ENCODE data around the gene CFAP69. TPM values are rescaled to one million over a fixed set of nuclear protein-coding genes. Genes with fewer than 3 reads are reported as not detected.
"Not testable (repeated sequence)": the region's sequence is repeated elsewhere in the genome, so short reads cannot be mapped to it uniquely, and the experiment has no call there.

The CFAP69 gene
- total RNA-seq, 1 donor from 2014 or later, result 1.8 TPM

DNA sequence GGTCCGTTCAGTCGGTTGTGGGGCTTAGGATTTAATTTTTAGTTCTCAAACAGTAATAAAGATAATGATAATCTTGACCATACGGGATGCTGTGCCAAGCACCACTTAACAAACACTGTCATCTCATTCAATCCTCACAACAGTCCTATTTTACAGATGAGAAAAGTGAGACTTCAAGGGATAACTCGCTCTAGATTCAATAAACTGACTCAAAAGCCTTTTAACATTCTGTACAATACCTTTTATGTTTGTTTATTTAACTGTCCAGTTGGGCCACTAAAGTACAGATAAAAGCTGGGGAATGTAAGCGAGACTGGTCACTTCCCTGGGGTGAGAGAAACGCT lies 437 bp upstream of the CFAP69 start:
- Mint-ChIP-seq H3K27ac (ENCODE audit: unreplicated experiment) (peak overlapping the region; percentile 24), H3K9me3 (ENCODE audit: unreplicated experiment) (no peaks in the 10 kb centered on the region), H3K4me1 (ENCODE audit: unreplicated experiment) (peaks cover 18% of the 10 kb centered on the region), H3K4me3 (ENCODE audit: unreplicated experiment) (peak overlapping the region; percentile 96), H3K36me3 (ENCODE audit: low read depth, unreplicated experiment) (no peaks in the 10 kb centered on the region), H3K27me3 (ENCODE audit: unreplicated experiment) (peaks cover 10% of the 10 kb centered on the region)
- TF ChIP-seq, protein P1, sequence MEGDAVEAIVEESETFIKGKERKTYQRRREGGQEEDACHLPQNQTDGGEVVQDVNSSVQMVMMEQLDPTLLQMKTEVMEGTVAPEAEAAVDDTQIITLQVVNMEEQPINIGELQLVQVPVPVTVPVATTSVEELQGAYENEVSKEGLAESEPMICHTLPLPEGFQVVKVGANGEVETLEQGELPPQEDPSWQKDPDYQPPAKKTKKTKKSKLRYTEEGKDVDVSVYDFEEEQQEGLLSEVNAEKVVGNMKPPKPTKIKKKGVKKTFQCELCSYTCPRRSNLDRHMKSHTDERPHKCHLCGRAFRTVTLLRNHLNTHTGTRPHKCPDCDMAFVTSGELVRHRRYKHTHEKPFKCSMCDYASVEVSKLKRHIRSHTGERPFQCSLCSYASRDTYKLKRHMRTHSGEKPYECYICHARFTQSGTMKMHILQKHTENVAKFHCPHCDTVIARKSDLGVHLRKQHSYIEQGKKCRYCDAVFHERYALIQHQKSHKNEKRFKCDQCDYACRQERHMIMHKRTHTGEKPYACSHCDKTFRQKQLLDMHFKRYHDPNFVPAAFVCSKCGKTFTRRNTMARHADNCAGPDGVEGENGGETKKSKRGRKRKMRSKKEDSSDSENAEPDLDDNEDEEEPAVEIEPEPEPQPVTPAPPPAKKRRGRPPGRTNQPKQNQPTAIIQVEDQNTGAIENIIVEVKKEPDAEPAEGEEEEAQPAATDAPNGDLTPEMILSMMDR (IDR thresholded peaks at IDR 0.05; ENCODE audit: unreplicated experiment), result no peak
- no peak for DNase-seq (ENCODE audit: low spot score)

DNA sequence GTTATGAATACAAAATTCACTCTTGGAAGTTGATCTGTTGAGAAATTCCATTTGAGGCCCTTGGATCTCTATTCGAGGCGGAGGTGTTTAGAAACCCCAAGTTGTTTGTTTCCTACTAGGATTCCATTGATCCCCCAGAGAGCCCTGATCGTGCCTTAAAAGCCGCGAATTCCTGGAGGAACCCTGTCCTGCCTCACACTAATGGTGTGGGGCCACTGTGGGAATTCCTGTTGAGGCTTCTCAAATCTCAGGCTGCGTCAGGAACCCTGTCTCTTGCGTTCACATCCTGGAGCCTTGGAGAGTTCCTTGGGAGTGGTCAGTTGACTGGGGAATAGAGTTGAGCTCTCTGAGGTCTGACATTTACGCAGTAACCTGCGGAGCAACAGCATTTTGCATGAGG lies 1.2 kb downstream of the CFAP69 start:
- H3K27me3 Mint-ChIP-seq (ENCODE audit: unreplicated experiment), result peaks cover 10% of the 10 kb centered on the region

DNA sequence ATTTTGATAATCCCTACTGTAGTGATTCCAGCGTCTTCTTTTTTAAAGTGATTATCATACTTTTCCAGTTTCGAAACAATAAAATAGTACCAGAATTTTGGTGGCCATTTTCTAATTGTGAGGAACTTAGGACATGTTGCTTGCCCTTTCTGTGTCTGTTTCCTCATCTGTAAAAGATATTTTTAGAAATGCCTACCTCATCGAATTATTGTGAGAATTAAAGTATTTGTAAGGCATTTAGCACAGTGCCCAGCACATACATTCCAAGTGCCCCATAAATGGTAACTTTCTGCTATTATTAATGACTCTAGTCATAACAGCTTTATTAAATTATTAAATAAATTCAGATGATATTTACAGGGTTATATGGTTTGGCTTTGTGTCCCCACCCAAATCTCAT lies 3.7 kb downstream of the CFAP69 start:
- no peak overlapping the region for H3K4me3 Mint-ChIP-seq (ENCODE audit: unreplicated experiment)
- peaks cover 10% of the 10 kb centered on the region for H3K27me3 Mint-ChIP-seq (ENCODE audit: unreplicated experiment)
- no peaks in the 10 kb centered on the region for H3K36me3 Mint-ChIP-seq (ENCODE audit: low read depth, unreplicated experiment)
- TF ChIP-seq, protein P1 (IDR thresholded peaks at IDR 0.05; ENCODE audit: unreplicated experiment), result no peak
- no peak overlapping the region for H3K27ac Mint-ChIP-seq (ENCODE audit: unreplicated experiment)
- H3K9me3 Mint-ChIP-seq (ENCODE audit: unreplicated experiment), result no peaks in the 10 kb centered on the region
- no peak for DNase-seq (ENCODE audit: low spot score)
- H3K4me1 Mint-ChIP-seq (ENCODE audit: unreplicated experiment), result peaks cover 22% of the 10 kb centered on the region

More for the DNA sequence above, 1.2 kb downstream of the CFAP69 start:
- no peaks in the 10 kb centered on the region for H3K9me3 Mint-ChIP-seq (ENCODE audit: unreplicated experiment)
- TF ChIP-seq, protein P1 (IDR thresholded peaks at IDR 0.05; ENCODE audit: unreplicated experiment), result no peak
- H3K4me1 Mint-ChIP-seq (ENCODE audit: unreplicated experiment), result peaks cover 22% of the 10 kb centered on the region
- peak; percentile 10 for DNase-seq (ENCODE audit: low spot score)
- H3K27ac Mint-ChIP-seq (ENCODE audit: unreplicated experiment), result no peak overlapping the region
- peak overlapping the region; percentile 96 for H3K4me3 Mint-ChIP-seq (ENCODE audit: unreplicated experiment)
- H3K36me3 Mint-ChIP-seq (ENCODE audit: low read depth, unreplicated experiment), result no peaks in the 10 kb centered on the region

DNA sequence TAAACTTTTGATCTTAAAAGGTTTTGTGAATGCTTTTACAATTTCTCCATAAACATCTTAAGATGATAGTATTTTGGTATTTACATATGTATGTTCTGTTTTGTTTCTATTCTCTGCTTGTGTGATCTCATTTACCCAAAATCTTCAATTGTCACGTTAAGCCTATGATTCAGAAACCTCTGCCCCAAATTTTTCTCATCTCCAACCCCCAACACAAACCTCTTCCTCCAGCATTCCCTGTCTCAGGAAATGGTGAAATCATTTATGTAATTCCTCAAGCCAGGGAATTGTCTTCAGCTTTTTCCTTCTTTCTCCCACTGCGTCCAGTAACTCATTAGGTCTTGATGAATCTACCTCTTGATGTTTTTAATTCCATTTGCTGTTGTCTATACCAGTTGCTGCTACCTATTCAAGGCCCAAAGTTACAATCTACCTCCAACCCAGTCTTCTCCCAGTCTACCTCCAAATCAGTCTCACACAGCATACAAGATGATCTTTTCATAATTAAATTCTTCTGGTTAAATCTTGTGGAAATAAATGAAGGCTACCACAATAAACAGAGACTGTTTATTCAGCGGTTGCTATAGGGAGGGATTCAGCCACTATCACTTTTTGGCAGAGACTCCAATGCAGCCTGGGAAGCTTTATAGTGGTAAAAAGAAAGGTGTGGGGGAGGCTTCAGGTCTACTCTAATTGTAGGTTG lies 5.8 kb downstream of the CFAP69 start:
- H3K27ac Mint-ChIP-seq (ENCODE audit: unreplicated experiment), result no peak overlapping the region
- H3K4me1 Mint-ChIP-seq (ENCODE audit: unreplicated experiment), result peaks cover 15% of the 10 kb centered on the region
- TF ChIP-seq, protein P1 (IDR thresholded peaks at IDR 0.05; ENCODE audit: unreplicated experiment), result no peak
- no peak for DNase-seq (ENCODE audit: low spot score)
- H3K27me3 Mint-ChIP-seq (ENCODE audit: unreplicated experiment), result peaks cover 5% of the 10 kb centered on the region
- H3K9me3 Mint-ChIP-seq (ENCODE audit: unreplicated experiment), result no peaks in the 10 kb centered on the region
- H3K36me3 Mint-ChIP-seq (ENCODE audit: low read depth, unreplicated experiment), result no peaks in the 10 kb centered on the region
- no peak overlapping the region for H3K4me3 Mint-ChIP-seq (ENCODE audit: unreplicated experiment)

DNA sequence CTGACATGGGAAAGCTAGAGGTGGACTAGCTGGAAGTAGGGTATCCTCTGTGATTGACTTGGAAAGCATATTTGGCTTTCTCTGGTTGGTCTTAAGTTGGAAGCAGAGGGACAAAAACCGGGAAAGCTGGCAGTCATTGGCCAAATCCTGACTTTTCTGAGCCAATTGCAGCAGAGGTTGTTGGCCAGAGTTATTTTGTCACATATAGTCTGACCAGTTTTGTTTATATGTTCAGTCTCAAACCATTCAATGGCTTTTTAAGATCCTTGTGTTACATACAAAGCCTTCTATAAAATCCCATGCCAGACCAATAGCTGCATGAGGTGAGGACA lies 6.3 kb downstream of the CFAP69 start:
- Mint-ChIP-seq H3K4me1 (ENCODE audit: unreplicated experiment) (peaks cover 10% of the 10 kb centered on the region), H3K9me3 (ENCODE audit: unreplicated experiment) (no peaks in the 10 kb centered on the region), H3K36me3 (ENCODE audit: low read depth, unreplicated experiment) (no peaks in the 10 kb centered on the region), H3K27me3 (ENCODE audit: unreplicated experiment) (peaks cover 2% of the 10 kb centered on the region), H3K27ac (ENCODE audit: unreplicated experiment) (no peak overlapping the region), H3K4me3 (ENCODE audit: unreplicated experiment) (no peak overlapping the region)
- no peak for DNase-seq (ENCODE audit: low spot score)
- TF ChIP-seq, protein P1 (IDR thresholded peaks at IDR 0.05; ENCODE audit: unreplicated experiment), result no peak

DNA sequence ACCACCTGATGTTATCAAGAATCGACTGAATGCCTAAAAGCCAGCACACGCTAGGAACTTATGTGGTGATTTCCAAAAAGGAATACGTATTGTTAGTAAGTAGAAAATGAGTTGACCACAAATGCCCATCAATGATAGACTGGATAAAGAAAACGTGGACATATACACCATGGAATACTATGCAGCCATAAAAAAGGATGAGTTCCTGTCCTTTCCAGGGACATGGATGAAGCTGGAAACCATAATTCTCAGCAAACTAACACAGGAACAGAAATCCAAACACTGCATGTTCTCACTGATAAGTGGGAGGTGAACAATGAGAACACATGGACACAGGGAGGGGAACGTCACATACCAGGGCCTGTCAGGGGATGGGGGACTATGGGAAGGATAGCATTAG lies 11.0 kb downstream of the CFAP69 start:
- not testable (repeated sequence) for H3K4me3 Mint-ChIP-seq (ENCODE audit: unreplicated experiment); DNase-seq (ENCODE audit: low spot score); H3K36me3 Mint-ChIP-seq (ENCODE audit: low read depth, unreplicated experiment)

More for the DNA sequence above, 11.0 kb downstream of the CFAP69 start:
- H3K27me3 Mint-ChIP-seq (ENCODE audit: unreplicated experiment); H3K4me1 Mint-ChIP-seq (ENCODE audit: unreplicated experiment); H3K9me3 Mint-ChIP-seq (ENCODE audit: unreplicated experiment); H3K27ac Mint-ChIP-seq (ENCODE audit: unreplicated experiment): not testable (repeated sequence)
